ENCODE results near the gene MANBA.

Gene MANBA

GRCh38 chr4:102760645-102761295, at the start of gene MANBA:
Gene MANBA, minus strand, starts transcription at chr4:102760968. Its CDS starts 74 bp downstream, at chr4:102760894.
- DNase-seq = peak; percentile 97

- no peak for DNase-seq
Measured at GRCh38 chr4:102809691-102810090, 48.9 kb upstream of the MANBA start.

- DNase-seq = peak; percentile 56
Measured at GRCh38 chr4:102809190-102809589, 48.4 kb upstream of the MANBA start.

- DNase-seq = no peak
Measured at GRCh38 chr4:102808009-102808408, 47.2 kb upstream of the MANBA start.

- no peak for DNase-seq
Measured at GRCh38 chr4:102807345-102807744, 46.6 kb upstream of the MANBA start.

- no peak for DNase-seq
Measured at GRCh38 chr4:102799816-102800215, 39.0 kb upstream of the MANBA start.

- DNase-seq = no peak
Measured at GRCh38 chr4:102794999-102795398, 34.2 kb upstream of the MANBA start.

- DNase-seq = no peak
Measured at GRCh38 chr4:102792361-102792936, 31.7 kb upstream of the MANBA start.

GRCh38 chr4:102791318-102791835, 30.6 kb upstream of the MANBA start:
- DNase-seq = no peak

GRCh38 chr4:102789317-102789717, 28.5 kb upstream of the MANBA start:
- DNase-seq = peak; percentile 71

GRCh38 chr4:102787944-102788343, 27.2 kb upstream of the MANBA start:
- no peak for DNase-seq

- no peak for DNase-seq
Measured at GRCh38 chr4:102787096-102787881, 26.5 kb upstream of the MANBA start.

- no peak for DNase-seq
Measured at GRCh38 chr4:102786279-102786678, 25.5 kb upstream of the MANBA start.

- no peak for DNase-seq
Measured at GRCh38 chr4:102783006-102783405, 22.2 kb upstream of the MANBA start.

GRCh38 chr4:102781570-102781969, 20.8 kb upstream of the MANBA start:
- DNase-seq = no peak

- peak; percentile 43 for DNase-seq
Measured at GRCh38 chr4:102780476-102781144, 19.8 kb upstream of the MANBA start.

- DNase-seq = peak; percentile 63
Measured at GRCh38 chr4:102779204-102779603, 18.4 kb upstream of the MANBA start.

GRCh38 chr4:102778720-102779119, 18.0 kb upstream of the MANBA start:
- no peak for DNase-seq

- DNase-seq = no peak
Measured at GRCh38 chr4:102775805-102776204, 15.0 kb upstream of the MANBA start.

GRCh38 chr4:102774254-102774653, 13.5 kb upstream of the MANBA start:
- no peak for DNase-seq

GRCh38 chr4:102772738-102773340, 12.1 kb upstream of the MANBA start:
- DNase-seq = no peak

GRCh38 chr4:102764901-102765300, 4.1 kb upstream of the MANBA start:
- DNase-seq = no peak

GRCh38 chr4:102761906-102762305, 1.1 kb upstream of the MANBA start:
- DNase-seq = no peak

All from hematopoietic multipotent progenitor cell treated with erythropoietin and hydrocortisone succinate and interleukin-3 and kit ligand, for 4 days (in vitro differentiated cells).